Mesendoderm (in vitro differentiated cells): ENCODE data around the gene DPM2.

Experiments
- DNase-seq: peaks from one replicate; pipeline ENCODE4 v3.0.0; 2013
- H2AK5ac ChIP-seq: 2 replicates; pipeline ENCODE4 v1.6.1; 2013; ENCODE audit warnings: low read length, inconsistent platforms
- H2BK120ac ChIP-seq: 2 replicates; pipeline ENCODE4 v1.6.1; 2013; ENCODE audit warnings: low read depth, mild to moderate bottlenecking, low read length, moderate library complexity, mixed read lengths
- H2BK15ac ChIP-seq: replicated peaks from 2 replicates; pipeline ENCODE4 v1.6.1; 2013; ENCODE audit warnings: low read depth, mild to moderate bottlenecking, moderate library complexity
- H2BK5ac ChIP-seq: 2 replicates; pipeline ENCODE4 v1.6.1; 2013; ENCODE audit warnings: low read length, inconsistent platforms
- H3K18ac ChIP-seq: 2 replicates; pipeline ENCODE4 v1.6.1; 2013; ENCODE audit warnings: mild to moderate bottlenecking, low read length, mixed read lengths
- H3K23ac ChIP-seq: one replicate; pipeline ENCODE4 v1.6.1; 2013; ENCODE audit warnings: low read length
- H3K27ac ChIP-seq: 2 replicates; pipeline ENCODE4 v1.5.1; 2013; ENCODE audit warnings: low read depth, mild to moderate bottlenecking, inconsistent platforms, low read length, moderate library complexity
- H3K27me3 ChIP-seq: 2 replicates; pipeline ENCODE4 v1.6.1; 2013; ENCODE audit warnings: low read length, control low read depth, mild to moderate bottlenecking, inconsistent platforms; ENCODE audit not compliant: insufficient read depth, poor library complexity
- H3K36me3 ChIP-seq: 2 replicates; pipeline ENCODE4 v1.6.1; 2013; ENCODE audit warnings: low read length, inconsistent platforms; ENCODE audit not compliant: control insufficient read depth, insufficient read depth
- H3K4ac ChIP-seq: one replicate; pipeline ENCODE4 v1.6.1; 2013; ENCODE audit warnings: low read depth, mild to moderate bottlenecking, low read length, moderate library complexity
- H3K4me1 ChIP-seq: 2 replicates; pipeline ENCODE4 v1.6.1; 2013; ENCODE audit warnings: low read depth, low read length, inconsistent platforms; ENCODE audit not compliant: control insufficient read depth
- H3K4me2 ChIP-seq: 2 replicates; pipeline ENCODE4 v1.6.1; 2013; ENCODE audit warnings: low read length
- H3K4me3 ChIP-seq: 2 replicates; pipeline ENCODE4 v1.5.1; 2013; ENCODE audit warnings: mild to moderate bottlenecking, low read length
- H3K56ac ChIP-seq: one replicate; pipeline ENCODE4 v1.6.1; 2013; ENCODE audit warnings: low read length
- H3K79me1 ChIP-seq: 2 replicates; pipeline ENCODE4 v1.6.1; 2013; ENCODE audit warnings: low read length, inconsistent platforms
- H3K79me2 ChIP-seq: 2 replicates; pipeline ENCODE4 v1.6.1; 2013; ENCODE audit warnings: mild to moderate bottlenecking, low read length; ENCODE audit not compliant: control insufficient read depth, insufficient read depth
- H3K9ac ChIP-seq: 2 replicates; pipeline ENCODE4 v1.6.1; 2013; ENCODE audit warnings: low read length, inconsistent platforms
- H4K5ac ChIP-seq: one replicate; pipeline ENCODE4 v1.6.1; 2013; ENCODE audit warnings: low read length
- H4K8ac ChIP-seq: one replicate; pipeline ENCODE4 v1.6.1; 2013; ENCODE audit warnings: low read depth, mild to moderate bottlenecking, control low read depth, low read length, moderate library complexity
- WGBS: extraction: QIAGEN DNeasy Blood & Tissue Kit; methylation state at CpG from one replicate; pipeline ENCODE4 v1.1.7; 2013; ENCODE audit warnings: low lambda C conversion rate, missing lambda C conversion rate; ENCODE audit not compliant: insufficient coverage; ENCODE audit errors: extremely low coverage; 5-methylcytosine and 5-hydroxymethylcytosine counted together

Gene DPM2

DNA sequence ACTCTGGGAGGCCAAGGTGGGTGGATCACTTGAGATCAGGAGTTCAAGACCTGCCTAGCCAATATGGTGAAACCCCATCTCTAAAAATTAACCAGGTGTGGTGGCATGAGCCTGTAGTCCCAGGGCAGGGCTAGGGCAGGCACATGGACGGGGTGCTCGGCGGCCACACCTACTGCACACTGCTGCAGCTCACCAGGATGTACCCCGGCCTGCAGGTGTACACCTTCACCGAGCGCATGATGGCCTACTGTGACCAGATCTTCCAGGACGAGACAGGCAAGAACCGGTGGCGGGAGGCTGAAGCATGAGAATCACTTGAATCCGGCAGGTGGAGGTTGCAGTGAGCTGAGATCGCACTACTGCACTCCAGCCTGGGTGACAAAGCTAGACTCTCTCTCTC lies 24.0 kb downstream of the DPM2 start:
- no peak for DNase-seq
- Histone ChIP-seq H3K79me2 (no peaks in the 10 kb centered on the region), H2BK5ac (no peak overlapping the region), H4K8ac (no peak overlapping the region), H2BK15ac (no peak overlapping the region), H3K79me1 (no peaks in the 10 kb centered on the region), H3K27ac (no peak overlapping the region), H3K4me3 (no peak overlapping the region), H3K4me1 (no peaks in the 10 kb centered on the region), H3K18ac (no peak overlapping the region), H3K27me3 (no peaks in the 10 kb centered on the region), H3K9ac (no peak overlapping the region), H2AK5ac (no peak overlapping the region), H3K23ac (no peak overlapping the region), H3K36me3 (no peaks in the 10 kb centered on the region), H4K5ac (no peak overlapping the region), H3K56ac (no peak overlapping the region), H3K4me2 (no peak overlapping the region), H2BK120ac (no peak overlapping the region), H3K4ac (no peak overlapping the region)
- WGBS = no CpG with 5 or more reads among the region's 11 CpGs

DNA sequence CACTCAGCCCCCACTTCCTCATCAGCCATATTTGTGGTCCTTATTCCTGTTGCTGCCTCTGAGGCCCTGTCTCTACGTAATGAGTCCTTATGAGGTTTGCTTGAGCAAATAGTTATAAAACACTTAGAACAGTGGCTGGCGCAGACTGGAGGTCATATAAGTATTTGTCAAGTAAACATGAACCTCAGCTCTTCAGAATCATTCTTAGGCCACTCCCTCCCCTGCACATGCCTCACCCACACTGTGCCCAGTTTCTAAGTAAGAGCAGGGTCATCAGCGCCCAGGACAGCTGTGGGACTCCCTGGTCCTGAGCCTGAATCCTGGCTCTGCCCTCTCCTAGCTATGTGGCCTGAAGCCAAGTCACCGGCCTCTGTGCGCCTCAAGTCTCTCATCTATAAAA lies 24.8 kb downstream of the DPM2 start:
- H3K4ac ChIP-seq = no peak overlapping the region
- no CpG with 5 or more reads among the region's 5 CpGs for WGBS
- H4K8ac ChIP-seq = no peak overlapping the region
- no peaks in the 10 kb centered on the region for H3K27me3 ChIP-seq
- no peak overlapping the region for H3K56ac ChIP-seq
- no peak overlapping the region for H3K27ac ChIP-seq
- H3K4me1 ChIP-seq = no peaks in the 10 kb centered on the region
- no peak overlapping the region for H4K5ac ChIP-seq
- no peaks in the 10 kb centered on the region for H3K36me3 ChIP-seq
- no peak overlapping the region for H3K23ac ChIP-seq
- no peaks in the 10 kb centered on the region for H3K79me1 ChIP-seq
- H3K4me3 ChIP-seq = no peak overlapping the region
- no peak overlapping the region for H2BK5ac ChIP-seq
- no peak overlapping the region for H2BK15ac ChIP-seq
- no peak overlapping the region for H2AK5ac ChIP-seq
- H2BK120ac ChIP-seq = no peak overlapping the region
- H3K18ac ChIP-seq = no peak overlapping the region
- no peak for DNase-seq
- H3K79me2 ChIP-seq = no peaks in the 10 kb centered on the region
- no peak overlapping the region for H3K4me2 ChIP-seq
- no peak overlapping the region for H3K9ac ChIP-seq

DNA sequence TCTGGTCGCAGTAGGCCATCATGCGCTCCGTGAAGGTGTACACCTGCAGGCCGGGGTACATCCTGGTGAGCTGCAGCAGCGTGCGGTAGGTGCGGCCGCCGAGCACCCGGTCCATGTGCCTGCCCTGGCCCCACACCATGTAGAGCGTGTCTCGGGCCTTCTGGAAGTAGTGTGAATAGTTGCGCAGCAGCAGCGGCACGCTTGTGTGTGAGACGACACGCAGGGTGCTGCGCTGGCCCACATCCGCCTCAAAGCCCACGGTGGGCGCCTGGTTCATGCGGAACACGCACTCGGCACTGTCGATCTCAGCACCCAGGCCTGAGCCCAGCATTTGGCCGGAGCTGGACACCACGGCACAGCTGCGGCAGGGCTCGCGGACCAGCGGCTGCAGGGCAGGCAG lies 25.4 kb downstream of the DPM2 start:
- no CpG with 5 or more reads among the region's 31 CpGs for WGBS
- Histone ChIP-seq H3K23ac (no peak overlapping the region), H2BK15ac (no peak overlapping the region), H4K8ac (no peak overlapping the region), H3K4me2 (no peak overlapping the region), H3K4me1 (no peaks in the 10 kb centered on the region), H2BK5ac (no peak overlapping the region), H3K79me2 (no peaks in the 10 kb centered on the region), H4K5ac (no peak overlapping the region), H2AK5ac (no peak overlapping the region), H3K79me1 (no peaks in the 10 kb centered on the region), H3K4ac (no peak overlapping the region), H2BK120ac (no peak overlapping the region), H3K4me3 (no peak overlapping the region), H3K27ac (no peak overlapping the region), H3K36me3 (no peaks in the 10 kb centered on the region), H3K27me3 (no peaks in the 10 kb centered on the region), H3K9ac (no peak overlapping the region), H3K18ac (no peak overlapping the region), H3K56ac (no peak overlapping the region)
- DNase-seq = no peak

DNA sequence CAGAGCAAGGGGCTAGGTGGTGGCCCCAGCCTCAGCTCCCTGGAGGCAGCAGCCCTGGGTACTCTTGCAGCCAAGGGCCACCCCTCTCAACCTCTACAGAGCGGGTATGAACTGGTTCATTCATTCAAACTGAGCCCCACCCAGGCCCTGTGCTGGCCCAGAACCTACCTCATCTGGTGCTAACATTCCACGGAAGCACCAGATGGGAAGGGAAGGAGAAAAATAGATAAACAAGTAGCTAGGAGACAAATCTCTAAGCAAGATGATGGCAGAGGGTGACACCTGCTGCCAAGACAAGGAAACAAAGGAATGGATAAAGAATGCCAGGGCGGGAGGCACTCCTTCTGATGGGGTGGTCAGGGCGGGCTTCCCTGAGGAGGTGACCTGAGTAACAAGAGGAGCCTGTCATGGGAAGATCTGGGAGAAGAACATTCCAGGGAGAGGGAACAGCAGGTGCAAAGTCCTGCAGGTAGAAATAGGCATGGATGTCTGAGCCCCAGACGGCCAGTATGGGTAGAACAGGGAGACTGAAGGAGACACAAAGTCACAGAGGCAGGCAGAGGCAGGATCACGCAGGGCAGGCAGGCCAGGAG lies 26.9 kb downstream of the DPM2 start:
- Histone ChIP-seq H3K4ac (no peak overlapping the region), H3K23ac (no peak overlapping the region), H3K4me1 (no peaks in the 10 kb centered on the region), H2BK15ac (no peak overlapping the region), H2BK5ac (no peak overlapping the region), H3K27ac (no peak overlapping the region), H3K79me1 (no peaks in the 10 kb centered on the region), H2BK120ac (no peak overlapping the region), H3K18ac (no peak overlapping the region), H2AK5ac (no peak overlapping the region), H3K4me3 (no peak overlapping the region), H3K27me3 (no peaks in the 10 kb centered on the region), H3K36me3 (no peaks in the 10 kb centered on the region), H3K9ac (no peak overlapping the region), H4K5ac (no peak overlapping the region), H3K56ac (no peak overlapping the region), H3K79me2 (no peaks in the 10 kb centered on the region), H4K8ac (no peak overlapping the region), H3K4me2 (no peak overlapping the region)
- DNase-seq = peak; percentile 59
- no CpG with 5 or more reads among the region's 6 CpGs for WGBS

DNA sequence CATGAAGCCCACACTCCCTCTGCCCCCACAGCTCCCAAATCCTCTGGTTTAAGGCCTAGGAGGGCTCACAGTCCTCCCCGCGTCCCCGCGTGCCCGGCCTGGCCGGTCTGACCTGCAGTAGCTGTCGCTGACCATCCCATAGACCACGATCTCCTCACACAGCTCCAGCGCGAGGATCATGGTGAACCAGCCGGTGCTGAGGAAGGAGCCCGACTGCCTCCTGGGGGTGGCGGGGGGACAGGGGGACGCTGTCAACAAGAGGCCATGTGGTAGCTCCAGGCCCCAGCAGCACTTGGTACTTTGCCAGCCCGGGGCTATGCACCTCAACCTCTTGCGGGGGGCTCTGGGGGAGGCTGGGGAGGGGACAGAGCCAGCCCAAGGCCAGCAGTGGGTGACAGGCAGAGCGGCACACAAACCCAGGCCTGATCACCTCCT lies 27.8 kb downstream of the DPM2 start:
- H4K5ac ChIP-seq = no peak overlapping the region
- H3K9ac ChIP-seq = no peak overlapping the region
- no peak overlapping the region for H3K4me2 ChIP-seq
- H3K4me1 ChIP-seq = no peaks in the 10 kb centered on the region
- H4K8ac ChIP-seq = no peak overlapping the region
- H3K18ac ChIP-seq = no peak overlapping the region
- no peak for DNase-seq
- no peak overlapping the region for H3K56ac ChIP-seq
- H2BK120ac ChIP-seq = no peak overlapping the region
- no peak overlapping the region for H3K4ac ChIP-seq
- no peak overlapping the region for H3K23ac ChIP-seq
- no peaks in the 10 kb centered on the region for H3K79me1 ChIP-seq
- no peak overlapping the region for H2BK15ac ChIP-seq
- no peaks in the 10 kb centered on the region for H3K36me3 ChIP-seq
- H2AK5ac ChIP-seq = no peak overlapping the region
- WGBS = no CpG with 5 or more reads among the region's 17 CpGs
- H3K27ac ChIP-seq = no peak overlapping the region
- no peaks in the 10 kb centered on the region for H3K27me3 ChIP-seq
- H3K4me3 ChIP-seq = no peak overlapping the region
- no peak overlapping the region for H2BK5ac ChIP-seq
- no peaks in the 10 kb centered on the region for H3K79me2 ChIP-seq

DNA sequence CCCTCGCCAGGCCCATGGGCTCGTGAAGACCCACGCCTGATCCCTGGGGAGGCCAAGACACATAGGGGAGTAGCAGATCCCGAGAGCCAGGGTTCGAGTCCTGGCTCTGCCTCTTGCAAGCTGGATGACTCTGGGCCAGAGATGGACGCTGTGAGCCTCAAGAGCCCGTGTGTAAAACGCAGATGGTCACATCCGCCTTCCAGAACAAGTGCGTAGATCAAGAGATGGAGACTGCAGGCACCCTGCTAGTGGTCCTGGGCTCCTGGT lies 29.1 kb downstream of the DPM2 start:
- H3K36me3 ChIP-seq = no peaks in the 10 kb centered on the region
- H3K79me1 ChIP-seq = no peaks in the 10 kb centered on the region
- H2BK15ac ChIP-seq = no peak overlapping the region
- H3K56ac ChIP-seq = no peak overlapping the region
- H3K27me3 ChIP-seq = no peaks in the 10 kb centered on the region
- no peak overlapping the region for H3K27ac ChIP-seq
- no CpG with 5 or more reads among the region's 10 CpGs for WGBS
- no peak overlapping the region for H2BK5ac ChIP-seq
- H3K18ac ChIP-seq = no peak overlapping the region
- peaks cover 6% of the 10 kb centered on the region for H3K4me1 ChIP-seq
- no peaks in the 10 kb centered on the region for H3K79me2 ChIP-seq
- no peak overlapping the region for H4K8ac ChIP-seq
- no peak overlapping the region for H3K4me3 ChIP-seq
- no peak for DNase-seq
- H3K4me2 ChIP-seq = no peak overlapping the region
- H4K5ac ChIP-seq = no peak overlapping the region
- no peak overlapping the region for H3K9ac ChIP-seq
- H2BK120ac ChIP-seq = no peak overlapping the region
- H3K23ac ChIP-seq = no peak overlapping the region
- no peak overlapping the region for H3K4ac ChIP-seq
- H2AK5ac ChIP-seq = no peak overlapping the region
